Stimulated activated CD4-positive, alpha-beta T cell treated with anti-CD3 and anti-CD28 coated beads, Interleukin-1b, Interleukin-23, amount 100 ng/mL, for 1 hour (primary cell): ENCODE results near the gene RBM3.

Source experiments
- DNase-seq, 2 donors: peaks; one replicate each; pipeline ENCODE4 v3.0.0-alpha.2; 2020; ENCODE audit warnings: low read depth in 2 of 2

Gene RBM3

GRCh38 chrX:48576108-48576507 lies 1.8 kb downstream of the RBM3 start:
- DNase-seq, result no peak

DNA sequence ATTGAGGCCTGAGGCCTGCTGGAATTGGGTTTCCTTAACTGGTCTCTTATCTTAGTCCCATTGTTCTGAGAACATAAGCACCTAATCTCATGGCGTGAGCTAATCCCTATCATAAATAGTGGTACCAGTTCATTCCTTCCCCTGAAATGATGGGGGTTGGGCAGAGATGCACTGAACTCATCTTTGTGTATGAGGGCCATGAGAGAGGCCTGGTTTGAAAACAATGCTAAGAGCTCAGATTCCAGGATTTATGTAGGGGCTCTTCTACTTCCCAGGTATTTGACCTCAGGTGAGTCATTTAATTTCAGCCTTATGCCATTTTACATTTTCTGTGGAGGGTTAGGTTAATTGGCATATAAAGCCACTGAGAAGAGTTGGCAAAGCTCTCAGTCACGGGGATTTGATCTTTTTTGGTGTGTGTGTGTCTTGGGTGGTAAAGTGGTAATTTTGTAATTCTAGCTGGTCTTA lies 4.4 kb downstream of the RBM3 start:
- no peak for DNase-seq

DNA sequence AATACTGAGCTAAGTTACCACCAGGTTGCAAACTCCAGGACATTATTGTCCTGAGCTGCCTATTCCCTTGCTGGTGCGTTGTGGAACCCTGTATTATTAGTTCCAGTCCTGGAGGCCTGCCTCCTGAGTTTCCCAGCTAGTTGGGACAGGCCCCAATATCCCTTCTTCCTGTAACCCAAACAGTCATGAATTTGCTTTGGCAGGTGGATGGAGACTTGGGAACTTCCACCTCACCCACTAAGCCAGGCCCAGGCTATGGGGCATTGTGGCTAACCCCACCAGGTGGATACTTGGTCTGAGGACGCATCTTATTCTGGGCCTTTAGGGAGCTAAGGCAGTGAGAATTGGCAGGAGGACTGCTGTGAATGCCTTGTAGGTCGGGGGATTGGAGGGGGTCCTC lies 5.0 kb downstream of the RBM3 start:
- no peak for DNase-seq

- no peak for DNase-seq
Measured at GRCh38 chrX:48580662-48581061, 6.4 kb downstream of the RBM3 start.

DNA sequence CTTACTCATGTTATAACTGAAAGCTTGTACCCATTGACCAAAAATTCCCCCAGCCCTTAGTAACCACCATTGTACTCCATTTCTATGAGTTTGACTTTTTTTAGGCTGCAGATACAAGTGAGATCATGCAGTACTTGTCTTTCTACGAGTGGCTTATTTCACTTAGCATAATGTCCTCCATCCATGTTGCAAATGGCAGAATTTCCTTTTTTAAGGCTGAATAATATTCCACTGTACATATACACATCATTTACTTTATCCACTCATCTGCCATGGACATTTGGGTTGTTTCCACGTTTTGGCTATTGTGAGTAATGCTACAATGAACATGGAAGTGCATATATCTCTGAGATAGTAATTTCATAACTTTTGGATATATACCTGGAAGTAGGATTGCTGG lies 10.4 kb downstream of the RBM3 start:
- no peak for DNase-seq

DNA sequence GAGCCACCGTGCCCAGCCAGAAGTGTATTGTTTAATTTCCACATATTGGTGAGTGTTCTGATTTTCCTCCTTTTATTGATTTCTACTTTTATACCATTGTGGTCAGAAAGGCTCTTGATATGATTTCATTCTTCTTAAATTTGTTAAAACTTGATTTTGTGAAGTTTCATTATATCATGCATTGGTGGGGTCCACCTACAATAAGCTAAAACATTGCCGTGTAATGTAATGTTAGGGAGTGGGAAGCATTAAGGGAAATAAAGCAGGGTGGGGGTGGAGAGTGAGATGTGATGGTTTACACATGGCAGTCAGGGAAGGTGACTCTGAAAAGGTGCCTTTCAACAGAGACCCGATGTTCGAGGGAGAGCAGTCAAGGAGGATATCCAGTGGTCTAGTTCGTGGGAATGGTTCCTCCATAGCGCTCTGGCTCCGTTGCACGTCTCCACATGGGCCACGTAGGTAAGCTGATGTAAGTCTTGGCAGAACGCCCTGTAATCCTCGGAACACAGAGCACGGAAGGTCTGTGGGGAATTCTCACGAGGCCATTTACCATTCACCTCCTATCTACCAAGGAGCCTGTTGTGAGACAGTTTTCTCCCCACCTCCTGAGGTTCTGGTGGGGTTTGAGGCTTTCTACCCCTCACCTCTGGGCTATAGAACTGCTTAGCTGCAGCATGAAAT lies 15.3 kb downstream of the RBM3 start:
- no peak for DNase-seq

- no peak for DNase-seq
Measured at GRCh38 chrX:48590203-48591103, 16.2 kb downstream of the RBM3 start.

GRCh38 chrX:48591255-48591791 lies 17.0 kb downstream of the RBM3 start:
- no peak for DNase-seq

GRCh38 chrX:48592971-48593370 lies 18.7 kb downstream of the RBM3 start:
- DNase-seq, result no peak

DNA sequence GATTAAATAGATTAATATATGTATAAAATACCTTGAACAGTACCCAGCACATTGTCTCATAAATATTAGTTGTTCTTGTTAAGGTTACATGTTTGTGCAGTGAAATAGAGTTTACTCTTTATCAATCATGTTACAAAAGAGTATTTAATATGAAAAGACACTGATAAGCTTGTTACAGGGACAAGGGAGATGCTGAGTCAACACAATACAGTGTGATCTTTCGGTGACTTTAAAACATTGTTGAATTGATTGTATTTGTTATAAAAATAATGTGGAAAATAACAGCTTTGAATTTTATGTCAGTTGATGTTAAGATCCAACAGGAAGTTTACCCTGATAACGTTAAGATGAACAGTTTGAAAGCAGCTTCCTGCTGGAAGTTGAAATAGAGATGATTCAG lies 21.6 kb downstream of the RBM3 start:
- no peak for DNase-seq

DNA sequence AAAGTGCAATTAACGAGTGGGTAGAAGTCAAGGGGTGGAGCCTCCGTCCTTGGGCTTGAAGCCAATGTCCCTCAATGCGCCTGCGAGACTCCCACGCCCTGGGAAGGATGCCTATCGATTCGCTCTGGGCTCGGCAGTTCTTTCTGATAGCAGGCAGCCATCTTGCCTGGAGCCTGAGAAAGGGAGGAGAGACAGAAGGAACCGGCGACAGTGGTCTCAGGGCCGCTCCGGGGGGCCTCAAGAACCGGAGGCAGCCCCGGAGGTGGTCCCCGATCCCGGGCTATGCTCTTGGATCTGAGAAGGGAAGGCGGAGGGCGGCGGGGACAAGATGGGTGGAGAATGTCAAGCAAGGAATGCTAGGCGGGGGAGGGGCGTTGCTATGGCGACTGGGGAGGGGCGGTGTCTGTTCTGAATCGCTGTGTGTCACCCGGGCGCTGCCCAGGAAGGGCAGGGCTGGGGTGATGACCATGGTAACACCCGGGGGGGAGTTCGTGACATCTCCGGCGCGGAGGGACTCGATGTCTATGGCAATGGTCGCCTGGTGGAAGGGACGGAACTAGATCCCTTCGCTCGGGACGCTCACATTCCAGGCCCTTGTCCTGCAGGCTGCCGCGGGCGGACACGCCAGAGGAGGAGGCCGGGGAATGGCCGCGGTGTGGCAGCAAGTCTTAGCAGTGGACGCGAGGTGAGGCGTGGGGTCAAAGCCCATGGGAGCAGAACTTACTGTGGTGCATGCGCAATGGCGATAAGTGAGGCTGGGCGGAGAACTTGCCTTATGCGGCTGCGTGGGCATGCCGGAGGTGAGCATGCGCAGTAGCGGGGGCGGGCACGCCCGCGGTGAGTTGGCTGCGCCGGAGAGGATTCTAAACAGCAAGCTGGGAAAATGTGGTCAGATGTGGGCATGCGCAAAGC lies 23.3 kb downstream of the RBM3 start, which contains the start of gene WDR13:
Gene WDR13, plus strand, starts transcription at position 140 of the 912 bp plus-strand sequence. Its CDS starts 505 bp downstream, at position 645.
- DNase-seq, result peak; percentile 71 to 83

GRCh38 chrX:48598614-48599013 lies 24.3 kb downstream of the RBM3 start:
- no peak for DNase-seq

- DNase-seq, result no peak
Measured at GRCh38 chrX:48599341-48599740, 25.1 kb downstream of the RBM3 start.

DNA sequence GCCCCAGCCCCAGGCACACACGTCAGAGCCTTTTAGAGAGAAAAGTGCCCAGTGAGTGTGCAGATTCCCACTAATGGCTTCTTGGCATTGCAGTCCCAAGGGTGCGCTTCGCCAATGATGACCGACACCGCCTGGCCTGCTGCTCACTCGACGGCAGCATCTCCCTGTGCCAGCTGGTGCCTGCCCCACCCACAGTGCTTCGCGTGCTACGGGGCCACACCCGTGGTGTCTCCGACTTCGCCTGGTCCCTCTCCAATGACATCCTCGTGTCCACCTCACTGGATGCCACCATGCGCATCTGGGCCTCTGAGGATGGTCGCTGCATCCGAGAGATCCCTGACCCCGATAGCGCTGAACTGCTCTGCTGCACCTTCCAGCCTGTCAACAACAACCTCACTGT lies 25.9 kb downstream of the RBM3 start:
- DNase-seq, result no peak

DNA sequence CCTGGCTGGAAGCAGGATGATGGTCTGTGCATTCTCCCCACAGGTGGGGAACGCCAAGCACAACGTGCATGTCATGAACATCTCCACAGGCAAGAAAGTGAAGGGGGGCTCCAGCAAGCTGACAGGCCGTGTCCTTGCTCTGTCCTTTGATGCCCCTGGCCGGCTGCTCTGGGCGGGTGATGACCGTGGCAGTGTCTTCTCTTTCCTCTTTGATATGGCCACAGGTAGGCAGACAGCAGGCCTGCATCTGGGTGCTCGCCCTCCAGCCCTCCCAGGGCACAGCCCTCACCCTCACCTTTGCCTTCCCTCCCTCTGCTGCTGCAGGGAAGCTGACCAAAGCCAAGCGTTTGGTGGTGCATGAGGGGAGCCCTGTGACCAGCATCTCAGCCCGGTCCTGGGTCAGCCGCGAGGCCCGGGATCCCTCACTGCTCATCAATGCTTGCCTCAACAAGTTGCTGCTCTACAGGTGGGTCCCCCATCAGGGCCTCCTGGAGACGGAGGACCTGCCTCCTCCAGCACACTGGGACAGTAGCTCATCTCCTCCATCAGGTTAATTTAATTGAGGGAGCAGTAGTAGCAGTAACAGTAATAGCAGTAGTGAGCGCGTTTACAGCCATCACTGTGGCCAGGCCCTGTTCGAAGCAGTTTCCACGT lies 27.6 kb downstream of the RBM3 start:
- DNase-seq, result no peak

DNA sequence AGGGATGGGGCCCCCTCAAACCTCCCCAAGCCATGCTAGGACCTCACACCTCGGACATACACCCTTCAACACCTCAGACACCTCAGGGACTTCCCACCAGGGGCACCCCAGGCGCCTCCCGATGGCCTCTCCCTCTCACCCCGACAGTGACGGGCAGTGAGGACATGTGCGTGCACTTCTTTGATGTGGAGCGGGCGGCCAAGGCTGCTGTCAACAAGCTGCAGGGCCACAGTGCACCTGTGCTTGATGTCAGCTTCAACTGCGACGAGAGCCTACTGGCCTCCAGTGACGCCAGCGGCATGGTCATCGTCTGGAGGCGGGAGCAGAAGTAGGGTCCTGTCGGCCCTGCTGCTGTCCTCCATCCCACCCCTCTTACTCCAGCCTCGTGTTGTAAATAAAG lies 30.4 kb downstream of the RBM3 start:
- no peak for DNase-seq

- DNase-seq, result no peak
Measured at GRCh38 chrX:48606091-48606490, 31.8 kb downstream of the RBM3 start.

GRCh38 chrX:48611703-48612102 lies 37.4 kb downstream of the RBM3 start:
- DNase-seq, result no peak

DNA sequence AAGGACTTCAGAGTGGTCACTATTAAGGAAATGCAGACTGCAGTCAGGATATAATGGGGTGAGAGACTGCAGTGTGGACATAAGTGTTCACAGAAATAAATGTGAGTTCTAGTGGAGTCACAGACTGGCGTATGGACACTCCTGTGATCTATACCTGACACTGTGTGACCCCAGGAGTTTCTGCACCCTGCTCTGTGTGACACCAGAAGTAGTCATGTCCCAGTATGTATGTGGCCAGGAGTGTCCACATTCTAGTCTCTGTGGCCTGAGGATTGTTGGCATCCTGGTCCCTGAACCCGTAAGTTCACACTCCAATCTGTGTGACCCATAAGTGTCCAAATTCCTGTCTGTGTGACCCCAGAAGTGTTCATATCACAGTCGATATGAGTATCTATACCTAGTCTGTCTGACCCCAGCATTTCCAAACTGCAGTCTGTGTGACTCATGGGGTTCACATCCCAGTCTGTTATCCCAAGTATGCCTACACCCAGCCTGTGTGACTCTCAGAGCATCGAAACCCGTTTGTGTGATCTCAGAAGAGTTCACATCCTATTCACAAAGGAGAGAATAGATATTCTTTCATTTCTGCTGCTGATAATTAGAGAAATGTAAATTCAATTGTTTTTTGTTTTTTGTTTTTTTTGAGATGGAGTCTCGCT lies 39.3 kb downstream of the RBM3 start:
- DNase-seq, result no peak

GRCh38 chrX:48616576-48616975 lies 42.3 kb downstream of the RBM3 start:
- DNase-seq, result no peak
